Pulmonary artery endothelial cell (primary cell): ENCODE results near the gene KRTAP5-10. TPM values are rescaled to one million over a fixed set of nuclear protein-coding genes. Genes with fewer than 3 reads are reported as not detected.
"Not testable (repeated sequence)": the region's sequence is repeated elsewhere in the genome, so short reads cannot be mapped to it uniquely, and the experiment has no call there.

Source experiments
- DNase-seq: peaks from one replicate; pipeline ENCODE4 v3.0.0-alpha.2; 2011; ENCODE audit warnings: low read depth, low spot score
- total RNA-seq: library from RNA; depleted of rRNA; stranded (reverse); fragments of >200 nt; gene quantifications from 2 replicates; pipeline ENCODE4 v1.2.3, GENCODE V29; 2014

Gene KRTAP5-10
- total RNA-seq, 1 donor from 2014 or later, result not detected

GRCh38 chr11:71542879-71543777, 22.2 kb upstream of the KRTAP5-10 start:
- no peak for DNase-seq

DNA sequence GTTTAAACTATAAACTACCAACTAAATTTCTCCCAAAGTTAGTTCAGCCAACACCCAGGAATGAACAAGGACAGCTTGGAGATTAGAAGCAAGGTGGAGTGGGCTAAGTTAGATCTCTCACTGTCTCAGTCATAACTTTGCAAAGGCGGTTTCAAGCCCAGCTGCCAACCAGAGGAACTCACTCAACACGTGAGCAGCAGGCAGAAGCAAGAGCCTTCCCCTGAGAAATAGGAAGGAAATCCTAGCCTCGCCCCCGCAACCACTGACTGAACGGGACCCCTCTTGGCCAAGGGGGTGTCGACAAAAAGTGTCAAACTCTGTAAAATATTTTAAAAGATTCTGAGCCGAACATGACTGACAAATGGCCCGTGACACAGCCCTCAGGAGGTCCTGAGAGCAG, 21.5 kb upstream of the KRTAP5-10 start:
- DNase-seq, result no peak

DNA sequence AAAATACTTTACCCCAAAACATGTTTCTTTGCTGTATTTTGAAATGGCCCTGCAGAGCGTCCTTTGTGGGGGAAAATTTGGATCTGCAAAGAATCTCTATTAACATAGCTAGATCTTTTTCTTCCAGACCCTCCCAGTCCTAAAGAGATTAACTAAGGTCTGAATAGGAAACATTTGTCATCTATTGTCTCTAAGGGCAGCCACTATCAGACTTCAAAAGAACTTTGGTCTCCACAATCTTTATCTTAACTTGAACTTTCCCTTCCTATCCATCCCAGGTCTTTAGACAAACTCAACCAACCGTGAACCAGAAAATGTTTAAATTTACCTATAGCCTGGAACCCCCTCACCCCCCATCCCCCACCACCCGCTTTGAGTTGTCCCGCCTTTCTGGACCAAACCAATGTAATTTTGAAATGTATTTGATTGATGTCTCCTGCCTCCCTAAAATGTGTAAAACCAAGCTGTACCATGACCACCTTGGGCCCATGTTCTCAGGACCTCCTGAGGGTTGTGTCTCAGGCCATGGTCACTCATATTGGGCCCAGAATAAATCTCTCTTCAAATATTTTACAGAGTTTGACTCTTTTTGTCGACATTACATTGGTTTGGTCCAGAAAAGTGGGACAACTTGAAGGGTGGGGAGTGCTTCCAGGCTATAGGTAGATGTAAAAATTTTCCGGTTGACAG, 20.7 kb upstream of the KRTAP5-10 start:
- DNase-seq, result no peak

DNA sequence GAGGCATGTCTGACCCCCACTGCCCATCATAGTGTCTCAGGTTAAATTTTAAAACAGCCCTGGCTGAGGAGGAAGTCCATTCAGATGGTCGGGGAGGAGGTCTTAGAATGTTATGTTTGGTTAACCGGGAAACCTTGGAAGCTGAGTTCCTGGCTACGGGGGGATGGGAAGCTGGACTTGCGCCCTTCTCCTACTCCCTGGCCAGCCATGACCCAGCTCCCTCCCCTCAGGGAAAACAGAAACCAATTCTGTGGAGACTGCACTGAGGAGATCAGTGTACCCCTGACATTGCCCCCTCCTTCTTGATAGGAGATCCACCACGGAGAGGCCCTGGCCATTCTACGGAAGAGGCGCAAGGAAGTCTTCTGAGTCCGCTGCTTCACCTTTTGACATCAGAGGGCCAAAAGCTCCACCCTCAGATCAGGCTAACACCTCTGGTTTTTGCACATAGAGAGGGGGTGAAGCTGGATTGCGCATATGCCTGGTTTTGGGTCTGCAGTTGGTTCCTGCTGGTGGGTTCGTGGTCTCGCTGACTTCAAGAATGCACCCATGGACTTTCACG, 19.9 kb upstream of the KRTAP5-10 start:
- no peak for DNase-seq

DNA sequence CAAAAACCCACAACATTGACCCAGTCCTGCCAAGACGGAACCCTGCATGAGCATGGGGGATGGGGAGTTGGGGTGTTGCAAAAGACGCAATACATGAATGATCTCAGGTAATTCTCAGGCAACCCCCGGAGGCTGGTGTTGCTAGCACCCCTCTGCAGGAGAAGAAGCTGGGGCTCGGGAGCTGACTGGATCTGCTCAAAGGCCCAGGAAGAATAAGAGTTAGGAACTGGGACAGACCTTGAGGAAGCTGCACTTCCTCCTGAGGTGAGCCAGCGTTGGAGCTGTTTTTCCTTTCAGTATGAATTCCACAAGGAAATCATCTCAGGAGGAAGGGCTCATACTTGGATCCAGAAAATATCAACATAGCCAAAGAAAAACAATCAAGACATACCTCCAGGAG, 17.2 kb upstream of the KRTAP5-10 start, which contains the start of gene KRTAP5-9:
KRTAP5-9 (plus strand) TSS at position 301 of the 400 bp plus-strand sequence. CDS start 238 bp downstream, outside the sequence.
- no peak for DNase-seq

GRCh38 chr11:71548716-71549151, 16.6 kb upstream of the KRTAP5-10 start:
- no peak for DNase-seq

DNA sequence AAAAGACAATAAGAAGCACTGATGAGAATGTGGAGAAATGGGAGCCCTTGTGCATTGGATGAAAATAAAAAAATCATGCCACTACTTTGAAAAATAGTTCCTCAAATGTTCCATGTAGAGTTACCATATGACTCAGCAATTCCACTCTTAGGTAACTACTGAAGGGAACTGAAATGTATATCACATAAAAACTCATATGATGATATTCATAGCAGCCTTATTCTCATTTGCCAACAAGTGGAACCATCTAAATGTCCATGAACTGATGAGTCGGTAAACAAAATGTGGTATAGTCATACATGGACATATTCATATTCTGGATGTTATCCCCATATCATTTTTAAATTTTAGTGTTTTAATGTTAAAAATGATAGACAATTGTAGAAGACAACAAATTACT, 13.7 kb upstream of the KRTAP5-10 start:
- no peak for DNase-seq

DNA sequence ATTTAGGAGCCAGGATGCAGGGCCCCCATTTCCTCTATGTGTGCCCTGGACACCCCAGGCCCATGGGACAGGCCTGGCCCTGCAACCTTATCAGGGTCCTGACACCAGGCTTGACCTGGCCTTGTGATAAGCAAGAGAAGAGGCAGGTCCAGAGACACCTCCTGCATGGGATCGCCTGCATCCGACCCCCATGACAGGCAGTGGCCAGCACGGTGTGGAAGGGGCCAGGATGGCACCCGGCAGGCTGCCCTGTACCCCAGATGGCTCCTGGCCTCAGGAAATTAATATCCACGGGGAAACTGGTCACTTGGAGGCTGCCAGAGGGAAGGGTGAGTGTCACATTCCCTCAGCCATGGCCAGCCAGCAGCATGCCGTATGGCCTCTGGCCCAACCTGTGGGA, 10.4 kb upstream of the KRTAP5-10 start:
- DNase-seq, result no peak

GRCh38 chr11:71555508-71555907, 9.9 kb upstream of the KRTAP5-10 start:
- no peak for DNase-seq

GRCh38 chr11:71556018-71556417, 9.3 kb upstream of the KRTAP5-10 start:
- no peak for DNase-seq

DNA sequence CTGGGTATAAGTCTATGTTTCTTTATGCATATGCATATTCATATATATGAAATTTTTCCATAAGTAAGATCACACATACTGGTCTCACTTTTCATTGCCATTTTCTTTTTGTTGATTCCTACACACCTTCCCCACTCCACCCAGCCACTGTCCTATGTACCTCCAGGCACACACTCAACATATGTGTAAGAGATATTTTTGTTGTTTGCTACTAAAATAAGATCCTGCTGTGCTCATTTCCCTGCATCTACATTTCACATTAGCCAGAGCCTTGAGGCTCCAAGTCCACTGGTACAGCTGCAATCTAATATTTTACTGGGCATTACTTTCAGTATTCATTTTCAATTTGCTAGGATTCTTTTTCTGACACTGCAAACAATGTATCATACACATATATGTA, 8.1 kb upstream of the KRTAP5-10 start:
- no peak for DNase-seq

- no peak for DNase-seq
These were observed 6.4 kb upstream of the KRTAP5-10 start for GRCh38 chr11:71558996-71559395.

GRCh38 chr11:71562120-71562519, 3.2 kb upstream of the KRTAP5-10 start:
- DNase-seq, result no peak

DNA sequence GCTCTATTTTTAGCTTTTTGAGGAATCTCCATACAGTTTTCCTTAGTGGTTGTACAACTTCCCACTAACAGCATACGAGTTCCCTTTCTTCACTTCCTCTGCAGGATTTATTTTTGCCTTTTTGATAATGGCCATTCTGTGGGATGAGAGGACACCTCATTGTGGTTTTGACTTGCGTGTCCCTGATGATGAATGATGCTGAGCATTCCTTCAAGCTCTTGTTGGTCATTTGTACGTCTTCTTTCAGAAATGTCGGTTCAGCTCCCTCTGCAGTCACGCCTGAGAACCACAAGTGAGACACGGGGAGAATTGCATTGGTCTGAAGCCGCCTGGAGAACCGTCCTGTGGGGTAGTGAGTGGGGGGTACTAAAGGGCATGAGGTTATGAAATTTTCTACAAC, 2.0 kb upstream of the KRTAP5-10 start:
- DNase-seq, result peak; percentile 11

DNA sequence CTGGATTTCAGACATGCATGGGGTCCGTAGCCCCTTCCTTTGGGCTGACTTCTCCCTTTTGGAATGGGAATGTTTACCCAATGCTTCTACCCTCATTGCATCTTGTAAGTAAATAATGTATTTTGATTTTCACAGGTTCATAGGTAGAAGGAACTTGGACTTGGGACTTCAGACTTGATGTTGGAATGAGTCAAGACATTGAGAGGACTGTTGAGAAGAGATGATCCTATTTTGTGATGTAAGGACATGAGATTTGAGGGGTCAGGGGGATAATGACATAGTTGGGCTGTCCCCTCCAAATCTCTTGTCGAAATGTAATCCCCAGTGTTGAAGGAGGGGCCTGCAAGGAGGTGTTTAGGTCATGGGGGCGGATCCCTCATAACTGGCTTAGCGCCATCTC, 933 bp upstream of the KRTAP5-10 start:
- no peak for DNase-seq

GRCh38 chr11:71566081-71566620, 788 bp downstream of the KRTAP5-10 start:
- no peak for DNase-seq

DNA sequence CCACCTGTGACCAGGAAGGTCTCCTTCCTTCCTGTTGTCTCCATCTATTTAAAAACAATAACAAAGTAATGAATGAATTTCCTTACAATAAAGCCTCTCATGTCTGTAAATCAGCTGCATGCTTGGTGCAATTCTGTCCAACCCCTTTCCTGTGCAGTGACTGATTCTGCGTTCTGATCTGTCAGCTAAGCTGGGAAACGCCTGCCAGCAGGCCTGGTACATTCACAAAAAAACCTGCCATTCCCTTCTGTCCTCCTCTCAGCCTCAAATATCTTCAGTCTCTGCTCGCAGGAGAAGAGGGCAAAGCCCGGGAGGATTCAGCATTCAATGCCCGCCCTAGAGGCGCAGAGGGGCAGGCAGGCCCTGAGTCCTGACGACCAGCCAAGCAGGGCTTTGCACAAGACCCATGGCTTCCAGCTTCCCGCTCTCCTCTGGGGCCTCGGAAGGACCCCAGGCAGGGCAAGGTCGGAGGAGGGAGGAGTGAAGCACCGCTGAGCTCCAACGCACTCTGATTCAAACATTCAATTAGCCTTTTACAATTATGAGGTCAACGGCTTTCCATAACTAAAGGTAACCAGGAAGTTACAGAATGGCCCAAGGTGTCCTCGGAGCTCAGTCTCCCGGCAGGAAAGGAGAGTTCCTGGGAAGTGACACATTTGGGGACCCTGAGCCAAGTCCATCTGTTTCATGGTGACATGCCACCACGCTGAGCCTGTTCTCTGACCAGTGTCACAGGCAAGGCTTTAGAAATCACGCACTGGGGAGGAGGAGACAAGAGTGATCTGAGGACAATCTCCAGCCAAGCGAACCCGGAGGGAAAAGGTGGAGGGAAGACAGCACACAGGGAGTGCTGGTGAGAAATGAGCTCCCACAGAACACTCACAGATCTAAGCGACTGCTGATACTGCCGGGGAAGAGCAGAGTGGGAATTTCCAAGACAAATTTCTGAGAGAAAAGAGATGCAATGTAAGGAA, 1.6 kb downstream of the KRTAP5-10 start:
- not testable (repeated sequence) for DNase-seq

- not testable (repeated sequence) for DNase-seq
These were observed 2.3 kb downstream of the KRTAP5-10 start for GRCh38 chr11:71567633-71568032.

DNA sequence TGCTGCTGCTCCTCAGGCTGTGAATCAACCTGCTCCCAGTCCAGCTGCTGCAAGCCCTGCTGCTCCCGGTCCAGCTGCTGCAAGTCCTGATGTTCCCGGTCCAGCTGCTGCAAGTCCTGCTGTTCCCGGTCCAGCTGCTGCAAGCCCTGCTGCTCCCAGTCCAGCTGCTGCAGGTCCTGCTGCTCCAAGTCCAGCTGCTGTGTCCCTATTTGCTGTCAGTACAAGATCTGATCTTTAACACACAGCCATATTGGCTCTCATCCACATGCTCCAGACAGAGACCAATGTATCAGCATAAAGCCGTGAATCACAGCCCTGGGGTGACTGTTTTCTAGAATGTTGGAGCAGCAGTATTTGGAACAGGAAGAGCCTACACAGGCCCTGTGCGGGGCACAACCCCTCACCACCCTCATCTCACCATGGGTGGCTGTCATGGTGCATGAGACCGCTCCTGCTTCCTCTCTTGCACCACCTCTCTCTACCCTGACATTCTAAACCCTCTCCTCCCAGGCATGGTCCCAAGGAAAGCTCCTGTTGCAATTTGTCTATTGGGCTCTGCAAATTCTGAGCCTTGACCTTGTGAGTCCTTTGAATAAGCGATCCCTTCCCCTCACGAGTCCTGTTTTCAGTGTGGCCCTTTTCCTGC, 3.5 kb downstream of the KRTAP5-10 start:
- no peak for DNase-seq
